TTC549 (cell line): ENCODE results near the gene ANKRD10.

Experiments
- FAIRE-seq: peaks from 2 replicates; lab custom pipeline; 2012; peaks lifted over from hg19 to GRCh38; lab: Jason Lieb, UNC

Gene ANKRD10

GRCh38 chr13:110885966-110886869, 28.7 kb downstream of the ANKRD10 start:
- FAIRE-seq: no peak

DNA sequence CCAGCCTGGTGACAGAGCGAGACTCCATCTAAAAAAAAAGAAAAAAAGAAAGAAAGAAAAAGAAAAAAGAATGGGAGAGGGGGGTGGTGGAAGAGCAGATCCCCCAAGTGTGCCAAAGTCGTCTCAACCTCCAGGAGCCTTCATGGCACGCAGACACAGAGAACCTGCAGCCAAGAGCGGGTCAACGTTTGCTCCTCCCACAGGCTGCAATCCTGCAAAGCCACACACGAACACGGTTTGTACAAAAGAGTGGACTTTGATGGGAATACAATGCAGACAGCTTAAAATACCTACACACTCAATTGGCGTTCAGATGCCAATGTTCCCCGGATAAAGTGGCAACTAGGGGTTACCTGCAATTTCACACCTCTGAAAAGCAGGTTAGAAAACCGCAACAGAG, 29.4 kb downstream of the ANKRD10 start:
- FAIRE-seq: no peak

DNA sequence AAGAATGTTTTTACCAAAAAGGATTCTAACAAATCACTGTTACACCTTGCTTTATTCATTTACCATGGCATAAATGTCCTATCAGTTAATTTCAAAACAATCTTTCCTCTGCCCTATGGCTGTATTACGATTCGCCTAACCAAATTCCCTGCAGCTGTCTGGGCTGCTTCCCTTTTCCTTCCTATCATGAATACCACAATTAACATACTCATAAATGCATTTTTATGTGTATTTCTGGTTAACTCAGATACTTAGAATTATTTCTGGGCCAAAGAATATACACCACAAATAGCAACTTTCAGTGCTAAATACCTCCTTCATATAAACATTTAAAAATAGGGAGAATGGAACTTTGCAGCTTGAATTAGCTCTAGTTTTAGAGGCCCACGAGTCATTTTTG, 30.4 kb downstream of the ANKRD10 start:
- no peak for FAIRE-seq

DNA sequence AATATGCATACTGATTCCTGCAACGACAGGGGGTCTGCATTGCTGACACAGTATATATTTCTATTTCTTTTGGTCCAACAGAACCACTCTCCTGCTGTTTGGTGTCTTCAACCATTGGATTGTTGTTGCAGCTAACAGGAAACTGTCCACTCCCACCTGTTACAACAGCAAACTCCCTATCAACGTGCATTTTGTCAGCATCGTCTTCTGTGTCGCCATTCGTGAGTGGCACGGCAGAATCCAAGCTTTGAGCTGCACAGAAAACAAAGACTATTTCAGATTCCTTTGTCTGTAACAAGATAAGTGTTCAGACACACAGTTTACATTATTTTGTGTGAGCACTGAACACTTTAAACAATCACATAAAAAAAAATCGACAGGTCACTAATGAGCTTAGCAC, 31.3 kb downstream of the ANKRD10 start:
- no peak for FAIRE-seq

GRCh38 chr13:110882972-110883371, 31.9 kb downstream of the ANKRD10 start:
- no peak for FAIRE-seq

- FAIRE-seq: no peak
Observed at GRCh38 chr13:110881839-110882627, 32.8 kb downstream of the ANKRD10 start.

GRCh38 chr13:110880627-110881026, 34.2 kb downstream of the ANKRD10 start:
- no peak for FAIRE-seq

DNA sequence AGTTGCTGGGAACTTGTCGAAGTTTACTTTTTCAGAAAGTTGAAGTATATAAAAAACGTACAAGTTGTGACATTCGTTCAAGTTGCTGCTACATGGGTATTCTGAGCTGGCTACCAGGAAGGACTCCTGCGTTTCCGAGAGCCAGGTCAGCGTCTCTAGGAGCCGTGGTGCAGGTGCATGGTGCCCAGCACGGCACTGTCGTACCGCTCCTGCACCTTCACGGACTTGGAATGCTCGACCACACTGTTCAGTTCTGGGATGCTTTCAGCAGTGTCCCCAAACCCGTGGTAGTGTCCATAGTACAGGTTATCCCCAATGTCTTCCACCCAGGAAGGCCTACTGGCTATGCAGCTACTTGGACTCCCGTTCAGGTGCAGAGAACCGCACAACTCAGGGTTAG, 35.4 kb downstream of the ANKRD10 start:
- no peak for FAIRE-seq

- FAIRE-seq: no peak
Observed at GRCh38 chr13:110877737-110878258, 37.1 kb downstream of the ANKRD10 start.

DNA sequence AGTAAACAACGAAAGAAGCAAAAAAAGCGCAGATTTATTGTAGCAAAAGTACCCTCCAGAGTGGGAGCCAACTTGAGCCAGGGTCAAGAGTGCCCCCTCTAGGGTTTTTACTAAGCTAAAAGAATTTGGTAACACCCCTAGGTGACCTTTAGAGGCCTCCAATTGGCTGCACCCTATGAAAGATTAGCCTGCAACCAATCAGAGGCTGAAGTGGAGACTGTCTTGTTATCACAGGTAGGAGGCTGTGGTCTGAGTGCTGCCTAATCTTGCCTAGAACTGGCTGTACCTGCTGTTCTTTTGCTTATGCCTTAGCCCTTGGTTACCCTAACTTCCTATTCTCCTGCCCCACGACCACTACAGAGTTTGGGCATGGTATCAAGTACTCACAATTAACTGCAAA, 38.3 kb downstream of the ANKRD10 start:
- no peak for FAIRE-seq

DNA sequence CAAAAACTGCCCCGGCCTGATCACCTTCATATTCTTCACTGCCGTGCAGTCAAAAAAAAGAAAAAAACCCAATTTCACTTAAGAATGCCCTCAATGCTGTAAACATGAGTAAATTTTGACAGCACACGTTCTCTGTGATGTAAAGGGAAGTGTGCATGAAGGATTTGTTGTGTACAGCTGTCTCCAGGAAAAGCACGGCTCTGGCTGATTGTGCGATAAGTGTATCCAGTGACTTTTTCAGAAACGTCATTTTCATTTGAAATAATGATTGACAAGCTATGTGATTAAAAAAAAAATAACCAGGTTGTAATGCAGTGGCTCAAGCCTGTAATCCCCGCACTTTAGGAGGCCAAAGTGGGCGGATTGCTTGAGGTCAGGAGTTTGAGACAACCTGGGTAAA, 39.6 kb downstream of the ANKRD10 start:
- no peak for FAIRE-seq

- no peak for FAIRE-seq
Observed at GRCh38 chr13:110874508-110874960, 40.3 kb downstream of the ANKRD10 start.

DNA sequence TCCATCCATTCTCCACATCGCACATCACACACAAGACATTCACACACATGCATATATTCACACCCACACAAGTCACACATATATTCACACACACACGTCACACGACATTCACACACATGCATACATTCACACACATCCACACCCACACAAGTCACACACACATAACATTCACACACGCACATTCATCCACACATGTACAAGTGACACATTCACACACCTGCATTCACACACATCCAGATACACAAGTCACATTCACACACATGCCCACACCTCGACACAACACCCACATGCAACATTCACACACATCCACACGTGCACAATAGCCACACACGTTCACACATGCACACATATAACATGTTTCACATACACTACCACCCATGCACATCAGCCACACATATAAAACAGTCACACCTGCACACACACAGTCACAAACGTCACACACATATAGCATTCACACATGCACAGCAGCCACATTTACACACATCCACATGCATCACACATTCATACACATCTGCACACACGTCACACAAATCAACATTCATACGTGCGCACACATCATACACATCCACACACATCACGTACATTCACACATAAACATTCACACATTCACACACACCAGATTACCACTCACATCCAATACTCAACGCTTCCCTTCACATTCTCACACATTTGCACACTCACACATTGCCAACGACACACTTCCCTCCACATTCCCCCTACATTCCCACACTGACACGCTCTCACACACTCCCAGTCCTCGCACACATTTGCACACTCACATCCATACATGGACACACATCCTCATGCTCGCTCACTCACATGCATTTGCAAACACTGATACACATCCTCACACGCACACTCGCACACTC, 41.0 kb downstream of the ANKRD10 start:
- FAIRE-seq: no peak

DNA sequence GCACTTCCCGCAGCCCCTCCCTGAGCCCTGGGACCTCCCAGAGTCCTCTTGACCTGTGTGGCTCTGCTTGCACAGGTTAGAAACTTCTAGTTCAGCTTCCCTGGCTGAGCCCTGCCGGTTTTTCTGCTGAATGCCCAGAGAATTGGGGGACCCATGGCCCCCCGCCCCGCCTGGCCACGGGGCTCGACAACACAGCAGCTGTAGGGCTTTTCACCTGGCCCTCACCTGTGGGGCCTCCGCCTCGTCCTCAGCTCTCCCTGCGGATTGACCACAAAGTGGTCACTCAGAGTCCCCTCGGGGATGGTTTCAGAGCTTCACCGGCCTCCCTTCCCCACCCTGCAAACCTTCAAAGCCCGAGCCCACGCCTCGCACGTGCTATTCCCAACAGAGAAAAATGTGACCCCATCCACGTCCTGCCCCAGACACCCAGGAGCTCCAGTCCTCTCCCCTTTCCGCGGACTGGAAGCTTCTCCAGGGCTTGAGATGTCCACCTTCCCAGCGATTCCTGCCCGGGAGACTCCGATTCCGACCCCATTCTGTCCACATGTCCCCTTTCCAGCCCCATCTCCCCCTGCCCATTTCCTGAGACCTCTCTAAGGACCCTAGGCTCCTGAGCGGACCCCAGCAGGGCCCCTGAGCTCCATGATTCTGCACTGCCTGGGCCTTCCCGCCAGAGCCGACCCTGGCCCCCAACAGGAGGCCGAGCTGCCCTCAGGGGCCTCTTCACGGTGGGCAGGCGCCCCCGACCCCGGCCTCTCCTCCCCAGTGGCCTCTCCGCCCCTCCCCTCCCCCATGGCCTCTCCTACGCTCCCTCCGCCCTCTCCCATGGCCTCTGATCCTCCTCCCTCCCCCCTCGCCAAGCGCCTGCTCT, 41.9 kb downstream of the ANKRD10 start:
- no peak for FAIRE-seq

DNA sequence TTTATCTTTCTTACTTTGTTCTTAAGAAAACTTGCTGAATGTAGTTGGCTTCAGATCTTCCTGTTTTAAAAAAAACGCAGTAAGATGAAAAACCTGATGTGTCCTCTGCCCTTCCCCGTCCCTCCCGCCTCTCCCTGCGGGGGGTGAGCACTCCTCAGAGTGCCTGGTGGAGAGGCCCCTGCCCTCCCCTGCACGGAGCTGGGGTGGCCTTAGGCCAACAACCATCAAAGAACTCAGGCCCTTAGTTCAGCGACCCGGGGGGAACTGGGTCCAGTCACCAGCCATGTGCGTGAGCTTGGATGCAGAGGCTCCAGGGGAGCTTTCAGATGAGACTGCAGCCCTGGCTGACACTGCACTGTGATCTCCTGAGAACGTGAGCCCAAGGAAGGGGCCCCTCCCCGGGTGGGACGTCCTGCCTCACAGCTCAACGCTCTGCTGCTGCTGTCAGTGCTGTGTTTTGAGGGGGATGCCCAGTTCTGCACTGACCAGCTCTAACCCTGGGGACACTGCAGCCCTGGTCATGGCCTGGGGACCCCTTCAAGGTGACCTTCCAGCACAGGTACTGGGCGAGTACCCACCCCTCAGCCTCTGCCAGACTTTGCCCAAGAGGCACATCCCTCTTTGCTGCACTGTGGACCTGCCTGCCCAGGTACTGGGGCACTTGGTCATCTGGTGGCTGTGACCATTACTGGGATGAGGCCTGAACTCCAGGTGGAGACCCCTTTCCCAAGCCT, 42.7 kb downstream of the ANKRD10 start:
- no peak for FAIRE-seq

DNA sequence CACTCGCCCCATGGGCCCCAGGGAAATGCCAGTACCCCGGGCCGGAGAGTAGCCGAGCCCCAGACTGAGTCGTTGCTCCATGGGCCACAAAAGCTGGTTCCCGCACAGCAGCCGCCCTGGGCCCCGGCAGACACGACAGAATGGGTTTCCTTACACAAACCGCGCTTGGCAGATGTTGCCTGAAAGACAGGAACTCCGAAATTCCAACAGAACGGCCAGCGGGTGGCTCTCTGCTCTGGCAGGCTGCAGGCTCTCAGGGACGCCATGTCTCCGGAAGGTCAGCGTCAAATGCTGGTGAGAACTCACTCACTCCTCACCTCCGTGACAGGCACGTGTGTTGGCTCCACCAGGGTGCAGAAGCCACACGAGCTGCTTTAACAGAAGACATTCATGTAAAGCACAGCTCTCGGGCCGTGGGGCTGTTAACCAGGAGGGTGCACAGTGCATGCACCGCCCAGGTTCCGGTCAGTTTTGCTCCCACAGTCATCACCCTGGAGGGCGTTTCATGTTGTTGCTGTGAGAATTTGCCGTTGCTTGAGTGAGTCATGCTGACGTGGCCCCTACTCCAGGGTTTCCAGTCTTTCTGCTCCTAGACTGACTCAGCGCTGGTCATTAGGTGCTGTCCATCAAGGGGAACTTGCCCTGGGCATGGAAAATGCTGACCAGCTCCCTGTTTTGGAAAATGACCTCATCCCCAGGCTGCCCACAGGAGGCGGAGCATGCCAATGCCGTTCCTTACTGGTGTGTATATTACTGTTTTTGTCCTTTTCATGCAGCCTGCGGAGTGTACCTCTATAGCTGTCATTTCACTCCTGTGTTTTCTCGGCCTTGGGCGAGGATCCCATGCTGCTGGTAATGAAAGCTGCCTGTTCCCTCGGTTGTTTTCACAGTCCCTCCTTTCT, 44.8 kb downstream of the ANKRD10 start:
- FAIRE-seq: no peak

- FAIRE-seq: no peak
Observed at GRCh38 chr13:110869231-110869804, 45.6 kb downstream of the ANKRD10 start.

GRCh38 chr13:110868720-110869119, 46.1 kb downstream of the ANKRD10 start:
- no peak for FAIRE-seq

- FAIRE-seq: no peak
Observed at GRCh38 chr13:110867380-110867779, 47.5 kb downstream of the ANKRD10 start.
